Stimulated activated CD4-positive, alpha-beta T cell treated with anti-CD3 and anti-CD28 coated beads, Interleukin-15, amount 100 ng/mL, for 24 hours (primary cell): ENCODE measurements around the gene UXS1.

Experiments
- DNase-seq: peaks from one replicate; pipeline ENCODE4 v3.0.0-alpha.2; 2020

The UXS1 gene

DNA sequence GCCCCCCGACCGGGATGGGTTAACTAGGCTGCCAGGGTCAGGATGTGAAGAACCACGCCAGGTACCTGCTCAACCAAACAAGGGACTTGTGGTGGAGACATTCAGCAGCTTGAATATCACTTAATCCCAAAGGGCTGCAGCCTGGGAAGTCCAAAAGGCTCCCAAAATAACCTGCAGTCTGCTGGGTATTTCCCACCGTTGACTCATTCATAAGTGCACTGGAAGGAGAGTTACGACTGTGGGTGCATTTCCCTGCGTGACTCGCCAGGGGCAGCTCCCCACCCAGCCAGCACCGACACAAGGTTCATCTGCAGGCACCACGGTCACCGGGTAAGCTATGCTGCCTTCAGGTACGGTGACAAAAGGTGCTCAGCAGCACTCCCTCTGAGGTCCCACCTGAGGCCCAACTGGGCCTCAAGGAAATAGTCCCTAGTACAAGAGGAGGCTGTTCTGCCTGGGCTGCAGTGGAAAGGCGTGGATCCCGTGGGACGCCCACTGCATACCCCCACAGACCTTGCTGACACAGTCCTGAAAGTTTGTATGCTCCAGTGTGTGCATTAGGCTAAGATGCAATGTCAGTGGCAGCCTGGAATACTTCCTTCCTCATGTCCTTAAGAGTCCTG is 86.5 kb downstream of the UXS1 start:
- peak; percentile 61 for DNase-seq

DNA sequence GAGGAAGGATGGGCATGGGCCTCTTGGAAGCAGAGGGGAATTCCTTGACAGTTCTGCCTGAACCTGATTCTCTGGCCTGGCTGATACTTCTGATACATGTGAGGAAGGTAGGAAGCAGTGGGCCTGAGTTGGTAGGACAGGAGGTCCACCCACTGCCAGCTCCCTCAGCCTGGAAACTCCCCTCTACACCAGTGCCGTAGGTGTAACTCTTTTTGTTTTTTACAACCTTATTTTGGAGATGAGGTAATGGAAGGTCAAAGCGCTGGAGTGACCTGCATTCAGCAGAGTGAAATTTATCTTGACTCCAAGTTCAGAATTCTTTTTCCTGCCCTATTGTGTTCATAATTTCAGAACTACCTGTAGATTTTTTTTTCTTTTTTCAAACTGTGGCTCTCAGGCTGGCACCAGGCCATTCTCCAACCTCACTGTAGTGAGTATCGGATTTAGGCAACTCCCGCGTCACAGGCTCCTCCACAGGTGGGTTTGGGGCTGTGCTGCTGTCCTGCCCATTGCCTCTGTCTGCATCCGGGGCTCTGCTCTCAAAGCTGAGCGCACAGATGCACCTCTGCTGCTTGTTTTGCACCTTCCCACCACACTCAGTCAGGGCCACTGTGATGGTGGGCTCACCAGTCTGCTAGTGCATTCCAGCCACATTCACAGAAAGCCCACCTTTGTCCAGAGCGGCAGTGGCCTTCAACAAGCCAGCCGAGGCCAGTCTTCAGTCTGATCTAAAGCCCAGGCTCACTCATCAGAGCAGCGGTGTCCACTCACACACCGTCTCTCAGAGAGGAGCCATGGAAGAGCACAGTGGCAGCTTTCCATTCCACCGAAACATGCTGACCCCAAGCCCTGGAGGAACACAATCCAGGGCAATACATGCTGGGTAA is 87.2 kb downstream of the UXS1 start:
- DNase-seq = no peak

- DNase-seq = no peak
Measured at GRCh38 chr2:106105151-106105922, 88.8 kb downstream of the UXS1 start.

- DNase-seq = peak; percentile 68
Measured at GRCh38 chr2:106104332-106105062, 89.6 kb downstream of the UXS1 start.

DNA sequence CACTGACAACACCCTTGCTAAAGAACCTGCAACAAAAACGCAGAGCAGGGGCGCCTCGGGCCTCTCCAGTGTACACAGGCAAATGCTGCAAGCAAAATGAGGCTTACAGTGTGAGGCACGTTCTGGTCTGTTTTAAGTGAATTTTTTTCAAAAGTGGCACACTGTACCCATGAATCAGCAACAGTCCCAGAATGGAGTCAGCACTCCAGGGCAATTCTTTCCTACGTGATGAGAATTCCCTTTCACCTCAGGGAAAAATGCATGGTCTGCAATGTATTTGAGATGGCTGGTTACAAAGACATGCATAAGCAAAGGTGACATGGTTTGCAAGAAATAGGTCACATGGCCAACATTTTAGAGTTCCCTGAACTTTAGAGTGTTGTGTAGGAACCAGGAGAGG is 94.4 kb downstream of the UXS1 start:
- DNase-seq = no peak

- no peak for DNase-seq
Measured at GRCh38 chr2:106098664-106099063, 95.4 kb downstream of the UXS1 start.

GRCh38 chr2:106098081-106098480 is 96.0 kb downstream of the UXS1 start:
- peak; percentile 35 for DNase-seq

GRCh38 chr2:106097038-106098000 is 96.8 kb downstream of the UXS1 start:
- DNase-seq = peak; percentile 18

- peak; percentile 18 for DNase-seq
Measured at GRCh38 chr2:106096299-106097037, 97.6 kb downstream of the UXS1 start.

- peak; percentile 78 for DNase-seq
Measured at GRCh38 chr2:106095478-106096298, 98.4 kb downstream of the UXS1 start.

- peak; percentile 55 for DNase-seq
Measured at GRCh38 chr2:106094131-106094841, 99.8 kb downstream of the UXS1 start.

- DNase-seq = no peak
Measured at GRCh38 chr2:106090916-106091618, 103.0 kb downstream of the UXS1 start.

GRCh38 chr2:106089611-106090010 is 104.5 kb downstream of the UXS1 start:
- no peak for DNase-seq

- DNase-seq = peak; percentile 67
Measured at GRCh38 chr2:106085181-106085940, 108.7 kb downstream of the UXS1 start.

DNA sequence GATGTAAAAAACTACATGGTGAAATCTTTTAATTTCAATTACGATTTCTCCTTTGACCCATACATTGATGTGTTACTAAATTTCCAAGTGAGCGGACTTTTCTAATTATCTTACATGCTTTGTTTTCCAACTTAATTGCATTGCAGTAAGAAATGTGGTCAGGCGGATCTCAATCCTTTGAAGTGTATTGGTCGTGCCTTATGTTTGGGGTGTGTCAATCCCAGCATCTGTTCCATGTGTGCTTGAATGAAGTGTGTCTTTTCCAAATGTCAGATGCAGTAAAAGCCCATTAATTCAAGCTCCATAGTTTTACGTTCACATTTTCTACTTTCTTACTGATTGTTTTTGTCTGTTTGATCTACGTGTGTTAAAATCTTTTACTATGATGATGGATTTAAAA is 113.1 kb downstream of the UXS1 start:
- DNase-seq = no peak

DNA sequence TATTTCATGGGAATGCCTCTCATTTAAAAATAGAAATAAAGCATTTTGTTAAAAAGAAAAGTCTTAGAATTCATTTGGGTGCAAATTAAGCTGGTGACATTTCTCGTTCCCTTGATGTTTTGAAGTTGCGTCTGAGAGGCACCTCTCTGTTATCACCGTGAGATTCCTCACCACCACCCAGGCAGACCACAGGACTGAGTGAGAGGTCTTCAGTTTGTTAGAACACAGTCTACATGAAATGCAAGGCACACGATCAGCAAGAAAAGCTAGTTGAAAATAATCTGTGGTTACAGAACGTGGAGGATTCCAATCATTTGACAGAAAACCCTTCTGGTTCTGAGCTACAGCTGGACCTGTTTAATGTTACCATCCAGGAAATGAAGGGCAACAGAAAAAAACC is 116.0 kb downstream of the UXS1 start:
- no peak for DNase-seq

DNA sequence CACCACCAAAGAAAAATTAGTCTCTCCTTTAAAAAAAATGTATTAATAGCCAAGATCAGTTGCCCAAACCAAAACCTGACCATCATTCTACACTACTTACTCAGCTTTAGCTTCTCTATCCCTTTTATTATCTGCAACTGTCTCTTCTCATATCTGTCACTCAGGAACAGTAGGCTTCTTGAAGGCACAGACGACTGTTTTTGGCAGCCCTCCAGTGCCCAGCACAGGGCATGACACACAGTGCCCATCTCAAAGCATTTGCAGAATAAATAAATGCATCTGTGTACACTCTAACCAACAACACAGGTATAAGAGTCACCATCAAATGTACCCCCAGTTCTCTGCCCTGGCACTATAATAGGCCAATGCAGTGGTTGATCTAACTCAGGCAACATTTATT is 117.2 kb downstream of the UXS1 start:
- no peak for DNase-seq

DNA sequence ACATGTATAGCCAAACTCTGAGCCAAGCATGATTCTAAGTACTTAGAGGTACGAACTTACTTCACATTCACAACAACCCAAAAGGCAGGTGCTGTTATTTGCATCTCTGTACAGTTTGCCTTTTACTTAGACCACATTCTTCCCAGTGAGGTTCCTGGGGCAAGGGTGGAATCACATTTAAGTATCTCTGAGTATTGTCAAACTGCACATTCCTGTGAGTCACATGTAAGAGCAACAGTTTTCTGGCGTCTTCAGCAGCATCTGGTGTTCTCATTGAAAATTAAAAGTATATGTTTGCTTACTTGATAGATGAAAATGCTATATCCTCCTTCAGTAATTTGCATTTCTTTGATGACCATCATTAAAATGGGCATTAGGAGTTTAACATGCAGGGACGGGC is 119.1 kb downstream of the UXS1 start:
- DNase-seq = no peak
